NCI-H2107 treated with DMSO at 0.1 percent for 48 hours (cell line): ENCODE measurements around the gene UBE2I.
"Not testable (repeated sequence)": the region's sequence is repeated elsewhere in the genome, so short reads cannot be mapped to it uniquely, and the experiment has no call there.

Experiments used
- DNase-seq: peaks from one replicate; lab custom pipeline; 2025; ENCODE audit not compliant: unreplicated experiment; lab: John Stamatoyannopoulos, UW

Gene UBE2I

GRCh38 chr16:1308977-1309885 is at the start of gene UBE2I:
Gene UBE2I (plus strand): TSS chr16:1309636. CDS start chr16:1314031, 4,395 bp downstream.
- peak; percentile 88 for DNase-seq

- DNase-seq = no peak
These were observed 49.7 kb upstream of the UBE2I start for GRCh38 chr16:1259760-1260068.

GRCh38 chr16:1260101-1260680 is 49.2 kb upstream of the UBE2I start:
- DNase-seq = no peak

- peak; percentile 49 for DNase-seq
These were observed 48.1 kb upstream of the UBE2I start for GRCh38 chr16:1261131-1261892.

GRCh38 chr16:1262210-1262845 is 47.1 kb upstream of the UBE2I start:
- no peak for DNase-seq

- no peak for DNase-seq
These were observed 46.6 kb upstream of the UBE2I start for GRCh38 chr16:1262846-1263221.

GRCh38 chr16:1263591-1264344 is 45.7 kb upstream of the UBE2I start:
- DNase-seq = no peak

GRCh38 chr16:1264345-1265089 is 44.9 kb upstream of the UBE2I start:
- DNase-seq = no peak

- DNase-seq = no peak
These were observed 44.3 kb upstream of the UBE2I start for GRCh38 chr16:1265090-1265630.

- no peak for DNase-seq
These were observed 43.6 kb upstream of the UBE2I start for GRCh38 chr16:1265826-1266225.

GRCh38 chr16:1269418-1269817 is 40.0 kb upstream of the UBE2I start:
- DNase-seq = not testable (repeated sequence)

GRCh38 chr16:1271380-1271723 is 38.1 kb upstream of the UBE2I start:
- no peak for DNase-seq

- peak; percentile 79 for DNase-seq
These were observed 37.6 kb upstream of the UBE2I start for GRCh38 chr16:1271724-1272413.

GRCh38 chr16:1272453-1273198 is 36.8 kb upstream of the UBE2I start:
- no peak for DNase-seq

GRCh38 chr16:1273816-1274215 is 35.6 kb upstream of the UBE2I start:
- DNase-seq = no peak

GRCh38 chr16:1274767-1275166 is 34.7 kb upstream of the UBE2I start:
- DNase-seq = no peak

GRCh38 chr16:1275791-1276579 is 33.5 kb upstream of the UBE2I start:
- no peak for DNase-seq

GRCh38 chr16:1276580-1276878 is 32.9 kb upstream of the UBE2I start:
- no peak for DNase-seq
